GM12801 (cell line): Measurements from ENCODE around the gene CXCR3.

Experiments used
- TF ChIP-seq, protein P1 (sequence below): IDR thresholded peaks from one replicate; pipeline ENCODE4 v1.5.1; 2011; ENCODE audit warnings: control low read depth; ENCODE audit not compliant: insufficient read length; ENCODE audit errors: extremely low read depth

Gene CXCR3

DNA sequence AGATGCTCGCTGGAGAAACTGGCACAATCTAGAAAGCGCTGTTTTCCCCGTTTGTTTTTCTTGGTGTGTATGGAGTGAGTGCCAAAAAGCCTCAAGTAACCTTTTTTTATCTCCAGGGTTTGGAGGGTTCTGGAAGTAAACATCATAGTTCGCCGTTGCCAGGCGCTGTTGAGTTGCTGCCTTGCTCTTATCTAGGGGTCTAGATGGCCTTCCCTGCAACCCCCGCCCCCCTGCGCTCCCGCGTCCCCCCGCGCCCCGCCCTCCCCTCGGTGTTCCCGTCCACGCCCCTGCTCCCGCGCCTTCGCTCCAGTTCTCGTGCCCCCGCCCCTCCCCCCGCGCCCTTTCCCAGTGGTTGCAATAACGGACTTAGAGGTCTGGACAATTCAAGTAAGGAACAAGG is 40.6 kb downstream of the CXCR3 start:
- TF ChIP-seq, protein P1, sequence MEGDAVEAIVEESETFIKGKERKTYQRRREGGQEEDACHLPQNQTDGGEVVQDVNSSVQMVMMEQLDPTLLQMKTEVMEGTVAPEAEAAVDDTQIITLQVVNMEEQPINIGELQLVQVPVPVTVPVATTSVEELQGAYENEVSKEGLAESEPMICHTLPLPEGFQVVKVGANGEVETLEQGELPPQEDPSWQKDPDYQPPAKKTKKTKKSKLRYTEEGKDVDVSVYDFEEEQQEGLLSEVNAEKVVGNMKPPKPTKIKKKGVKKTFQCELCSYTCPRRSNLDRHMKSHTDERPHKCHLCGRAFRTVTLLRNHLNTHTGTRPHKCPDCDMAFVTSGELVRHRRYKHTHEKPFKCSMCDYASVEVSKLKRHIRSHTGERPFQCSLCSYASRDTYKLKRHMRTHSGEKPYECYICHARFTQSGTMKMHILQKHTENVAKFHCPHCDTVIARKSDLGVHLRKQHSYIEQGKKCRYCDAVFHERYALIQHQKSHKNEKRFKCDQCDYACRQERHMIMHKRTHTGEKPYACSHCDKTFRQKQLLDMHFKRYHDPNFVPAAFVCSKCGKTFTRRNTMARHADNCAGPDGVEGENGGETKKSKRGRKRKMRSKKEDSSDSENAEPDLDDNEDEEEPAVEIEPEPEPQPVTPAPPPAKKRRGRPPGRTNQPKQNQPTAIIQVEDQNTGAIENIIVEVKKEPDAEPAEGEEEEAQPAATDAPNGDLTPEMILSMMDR: no peak

DNA sequence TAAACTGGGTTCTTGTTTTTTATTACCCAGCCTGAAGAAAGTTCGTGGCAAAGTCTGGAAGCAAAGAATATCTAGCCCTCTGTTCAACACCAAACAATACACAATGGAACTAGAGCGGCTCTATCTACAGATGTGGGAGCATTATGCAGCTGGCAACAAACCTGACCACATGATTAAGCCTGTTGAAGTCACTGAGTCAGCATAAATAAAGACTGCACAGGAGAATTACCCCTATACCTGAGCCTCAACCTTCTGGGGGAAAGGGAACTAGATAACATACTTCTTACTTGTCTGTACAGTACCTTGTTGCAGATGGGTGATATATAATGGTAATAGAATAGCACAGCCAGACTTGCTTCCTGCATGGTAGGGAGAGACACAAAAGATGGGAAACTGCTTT is 44.7 kb downstream of the CXCR3 start:
- TF ChIP-seq, protein P1: no peak
